Measurements from ENCODE around the gene YJEFN3.
A peak's percentile ranks its signal among the peaks of the same experiment; 100 is the strongest.

Gene YJEFN3

GRCh38 chr19:19498255-19498991 lies 30.3 kb upstream of the YJEFN3 start:
- no peak for DNase-seq

DNA sequence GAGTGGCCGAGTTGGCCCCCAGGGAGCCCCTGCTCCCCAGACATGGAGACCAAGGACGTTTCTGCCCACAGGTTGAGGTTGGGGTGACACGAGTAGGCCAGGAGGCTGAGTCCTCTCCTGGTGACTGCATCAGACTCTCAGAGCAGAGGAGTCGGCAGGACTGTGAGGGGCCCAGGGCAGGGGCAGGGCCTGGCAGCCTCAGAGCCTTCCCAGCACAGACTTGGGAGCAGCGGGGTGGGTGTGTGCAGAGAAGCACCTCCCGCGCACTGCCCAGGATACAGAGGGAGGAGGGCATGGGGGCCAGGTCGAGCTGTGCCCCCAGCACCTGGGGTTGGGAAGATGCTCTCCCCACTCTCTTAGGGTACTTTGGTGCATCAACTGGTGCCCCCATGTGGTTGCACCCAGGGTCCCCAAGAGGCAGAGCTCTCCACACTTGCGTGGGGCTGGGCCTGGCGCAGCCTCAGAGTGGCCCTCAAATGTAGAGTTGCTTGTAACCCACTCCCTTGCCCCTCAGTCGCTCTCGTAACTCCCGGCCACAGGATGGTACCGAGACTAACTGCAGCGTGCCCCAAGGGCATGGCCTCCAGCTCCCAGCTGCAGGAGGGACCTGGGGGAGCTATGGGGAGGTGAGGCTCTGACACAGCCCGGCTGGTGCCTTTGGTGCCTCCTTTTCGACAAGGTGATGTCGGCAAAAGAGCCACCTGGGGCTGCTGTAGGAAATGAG lies 29.3 kb upstream of the YJEFN3 start:
- no peak for DNase-seq

- DNase-seq, result no peak
These were observed 27.6 kb upstream of the YJEFN3 start for GRCh38 chr19:19500975-19501644.

- DNase-seq, result no peak
These were observed 26.9 kb upstream of the YJEFN3 start for GRCh38 chr19:19501798-19502197.

DNA sequence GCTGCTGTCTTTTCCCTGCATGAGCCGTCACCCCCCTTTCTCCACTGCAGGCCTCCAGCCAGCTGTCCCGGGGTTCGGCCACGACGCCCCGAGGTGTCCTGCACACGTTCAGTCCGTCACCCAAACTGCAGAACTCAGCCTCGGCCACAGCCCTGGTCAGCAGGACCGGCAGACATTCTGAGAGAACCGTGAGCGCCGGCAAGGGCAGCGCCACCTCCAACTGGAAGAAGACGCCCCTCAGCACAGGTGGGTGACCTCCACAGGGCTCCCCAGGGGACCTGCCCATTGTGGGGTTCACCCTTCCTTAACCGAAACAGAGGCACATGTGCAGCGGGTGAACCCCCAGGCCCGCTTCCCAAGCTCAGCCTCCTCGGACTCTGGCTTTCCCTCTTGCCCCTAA lies 26.4 kb upstream of the YJEFN3 start:
- DNase-seq, result no peak

DNA sequence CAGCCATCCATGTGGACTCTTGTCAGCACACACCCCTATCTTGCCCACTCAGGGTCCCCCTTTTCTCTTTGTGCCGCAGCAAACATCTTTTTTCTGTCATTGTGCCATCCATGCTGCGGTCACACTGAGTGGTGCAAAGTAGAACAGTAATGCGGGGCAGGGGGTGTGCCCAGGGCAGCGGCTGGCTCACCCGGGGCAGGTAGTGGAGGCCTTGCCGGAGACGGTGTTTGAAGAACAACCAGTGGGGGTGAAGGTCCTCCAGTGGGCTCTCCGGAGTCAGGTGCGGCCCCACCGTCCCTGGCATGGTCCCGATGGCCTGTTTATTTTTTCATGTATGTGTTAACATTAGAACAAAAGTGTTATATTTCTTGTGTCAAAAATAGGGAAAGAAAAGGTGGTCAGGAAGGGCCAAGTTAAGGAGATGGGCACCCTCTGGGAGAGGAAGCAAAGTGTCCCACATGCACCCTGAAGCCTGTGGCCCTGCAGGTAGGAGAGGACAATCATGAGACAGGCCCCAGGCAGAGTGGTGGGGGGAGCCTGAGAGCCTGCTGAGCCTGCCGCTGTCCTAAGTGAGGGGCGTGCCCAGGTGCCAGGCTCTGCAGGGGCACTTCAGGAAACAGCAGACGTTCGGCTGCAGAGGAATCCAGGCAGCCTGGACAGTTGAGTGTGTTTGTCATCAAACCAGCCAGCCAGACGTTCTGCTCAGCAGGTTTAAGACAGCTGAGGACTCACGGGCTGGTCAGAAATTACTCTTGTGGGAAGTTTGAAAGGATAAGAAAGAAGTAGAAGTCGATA lies 25.7 kb upstream of the YJEFN3 start:
- no peak for DNase-seq

DNA sequence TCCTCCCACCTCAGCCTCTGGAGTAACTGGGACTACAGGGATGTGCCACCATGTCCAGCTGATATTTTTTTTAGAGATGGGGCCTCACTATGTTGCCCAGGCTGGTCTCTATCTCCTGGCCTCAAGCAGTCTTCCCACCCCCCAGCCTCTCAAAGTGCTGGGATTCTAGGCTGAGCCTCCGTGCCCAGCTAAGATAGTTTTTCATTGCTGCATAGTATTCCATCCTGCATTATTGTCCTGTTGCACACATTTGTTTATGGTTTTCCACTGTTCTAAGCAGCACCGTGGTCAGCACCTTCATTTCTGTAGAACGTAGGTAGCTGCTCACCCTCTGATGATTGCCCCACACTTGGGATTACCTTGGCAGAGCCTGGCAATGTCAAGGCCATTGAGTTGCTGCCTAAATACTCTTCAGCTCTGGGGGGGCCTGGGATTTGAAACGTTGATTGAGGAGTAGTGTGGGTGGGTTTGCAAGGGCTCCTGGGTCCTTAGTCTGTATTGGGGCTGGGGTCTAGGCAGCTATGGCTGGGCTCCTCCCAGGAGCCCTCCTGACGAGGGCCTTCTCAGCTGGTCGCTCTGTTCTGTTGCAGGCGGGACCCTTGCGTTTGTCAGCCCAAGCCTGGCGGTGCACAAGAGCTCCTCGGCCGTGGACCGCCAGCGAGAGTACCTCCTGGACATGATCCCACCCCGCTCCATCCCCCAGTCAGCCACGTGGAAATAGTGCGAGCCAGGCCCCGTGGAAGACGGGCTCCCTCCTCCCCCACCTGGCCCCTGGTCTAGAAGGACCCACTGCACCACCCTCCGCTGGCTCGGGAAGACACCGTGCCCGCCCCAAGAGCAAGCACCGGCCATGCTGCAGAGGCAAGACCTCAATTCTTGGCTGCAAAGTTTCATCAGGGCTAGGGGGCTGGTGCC lies 23.7 kb upstream of the YJEFN3 start:
- no peak for DNase-seq

- DNase-seq, result no peak
These were observed 22.9 kb upstream of the YJEFN3 start for GRCh38 chr19:19505669-19506326.

DNA sequence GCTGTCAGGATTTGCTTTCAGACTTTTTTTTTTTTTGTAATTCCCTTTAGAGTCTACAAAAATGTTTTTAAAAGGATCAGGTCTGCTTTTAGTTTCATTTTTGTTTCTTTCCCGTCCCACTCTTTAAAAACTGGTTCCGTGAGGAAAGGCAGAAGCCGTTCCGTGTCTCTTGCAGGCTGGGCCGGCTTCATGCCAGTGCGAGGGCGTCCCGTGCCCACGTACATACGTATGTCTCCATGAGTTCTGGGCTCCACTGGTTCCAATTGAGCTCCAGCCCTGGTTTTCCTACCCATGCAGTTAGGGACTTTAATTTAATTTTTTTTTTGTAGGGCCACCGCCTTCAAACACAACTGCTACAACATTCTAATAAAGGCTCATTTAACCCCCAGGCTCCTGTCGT lies 22.1 kb upstream of the YJEFN3 start:
- DNase-seq, result no peak

DNA sequence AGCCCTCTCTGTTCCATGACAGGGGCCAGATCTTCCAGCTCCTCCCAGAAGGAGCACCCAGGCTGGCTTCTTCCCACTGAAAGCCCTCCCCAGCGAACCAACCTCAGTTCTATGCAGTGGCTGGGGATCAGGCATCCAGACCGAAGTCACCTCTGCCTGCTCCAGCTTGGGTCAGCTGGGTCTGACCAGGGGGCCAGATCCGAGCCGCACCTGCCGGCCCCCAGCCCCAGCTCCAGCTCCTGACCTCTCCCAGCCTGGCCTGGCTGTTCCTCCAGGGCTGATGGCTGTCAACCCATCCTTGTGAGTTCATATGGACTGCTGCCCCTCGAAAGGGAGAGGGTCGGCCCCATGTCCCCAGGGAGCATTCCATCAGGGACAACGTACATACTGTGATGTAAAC lies 21.4 kb upstream of the YJEFN3 start:
- no peak for DNase-seq

DNA sequence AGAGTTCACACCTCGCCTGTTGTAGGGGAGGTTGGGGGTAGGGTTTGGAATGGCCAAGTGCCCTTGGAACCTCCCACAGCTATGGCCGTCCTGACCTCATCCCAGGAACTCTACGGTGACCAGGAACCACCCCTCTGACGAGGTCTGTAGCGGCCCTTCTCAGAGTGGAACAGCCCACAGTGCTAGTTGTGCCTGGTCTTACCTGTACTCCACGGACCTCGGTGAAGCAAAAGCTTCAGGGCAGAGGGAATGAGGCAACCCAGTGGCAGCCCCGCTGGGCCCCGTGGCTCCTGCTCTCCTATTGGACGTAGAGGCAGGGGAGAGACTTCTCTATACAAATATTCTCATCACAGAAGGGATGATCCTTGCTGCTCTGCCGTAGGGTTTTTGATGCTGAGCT lies 20.5 kb upstream of the YJEFN3 start:
- no peak for DNase-seq

- no peak for DNase-seq
These were observed 18.3 kb upstream of the YJEFN3 start for GRCh38 chr19:19510432-19510831.

DNA sequence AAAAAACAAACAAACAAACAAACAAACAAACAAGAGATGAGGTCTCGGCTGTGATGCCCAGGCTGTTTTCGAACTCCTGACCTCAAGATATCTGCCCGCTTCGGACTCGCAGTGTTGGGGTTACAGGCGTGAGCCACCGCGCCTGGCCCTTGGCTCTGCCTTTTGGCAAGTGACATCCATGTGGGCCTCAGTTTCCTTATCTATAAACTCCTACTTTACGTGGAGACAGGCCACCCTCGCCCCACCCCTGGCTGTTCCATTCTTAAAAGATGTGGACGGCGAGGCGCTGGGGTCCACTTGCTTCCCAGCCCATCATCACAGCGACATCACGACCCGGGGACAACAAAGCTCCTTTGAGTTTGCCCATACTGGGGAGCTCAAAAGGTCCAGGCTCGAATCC lies 15.0 kb upstream of the YJEFN3 start:
- no peak for DNase-seq

- DNase-seq, result no peak
These were observed 14.5 kb upstream of the YJEFN3 start for GRCh38 chr19:19514215-19514657.

- DNase-seq, result no peak
These were observed 13.7 kb upstream of the YJEFN3 start, which contains the start of gene TSSK6 for GRCh38 chr19:19514881-19515641. TSSK6 (minus strand) TSS chr19:19515548; CDS start chr19:19515427, 121 bp downstream.

DNA sequence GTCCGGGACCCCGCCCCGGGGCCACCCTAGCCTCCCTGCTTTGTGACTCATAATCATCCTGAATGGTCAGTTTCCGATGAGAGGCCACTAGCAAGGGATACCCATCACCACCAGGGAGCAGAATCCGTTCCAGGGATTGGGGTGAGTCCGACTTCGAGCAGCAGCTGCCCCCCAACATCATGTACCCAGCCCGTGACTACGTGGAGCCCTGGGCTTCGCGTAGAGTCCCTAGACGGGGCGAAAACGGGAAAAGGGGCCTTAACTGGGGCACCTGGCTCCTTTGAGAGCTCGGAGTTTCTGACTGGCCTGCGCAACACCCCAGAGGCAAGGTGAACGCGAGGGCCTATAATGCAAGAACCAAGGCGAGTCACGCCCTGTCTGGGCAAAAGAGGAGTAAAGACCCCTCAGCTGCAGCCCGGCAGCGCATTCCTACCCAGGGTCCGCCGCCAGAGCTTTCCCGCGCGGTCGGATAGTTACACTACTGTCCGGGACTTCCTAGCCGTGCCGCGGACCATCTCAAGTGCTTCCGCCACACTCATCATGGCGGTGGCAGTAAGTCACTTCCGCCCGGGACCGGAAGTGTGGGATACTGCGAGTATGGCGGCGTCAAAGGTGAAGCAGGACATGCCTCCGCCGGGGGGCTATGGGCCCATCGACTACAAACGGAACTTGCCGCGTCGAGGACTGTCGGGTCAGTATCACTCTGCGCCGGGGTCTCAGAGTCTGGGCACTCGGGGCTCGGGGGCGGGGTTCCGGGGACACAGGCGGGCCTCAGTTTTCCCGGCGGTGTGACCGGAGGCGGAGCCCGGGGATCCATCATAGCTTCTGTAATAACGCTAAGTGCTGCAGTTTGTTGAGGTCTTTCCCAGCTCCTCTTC lies 12.8 kb upstream of the YJEFN3 start, which contains the start of gene NDUFA13:
TSS of gene NDUFA13 (plus strand) at position 584 of the 878 bp plus-strand sequence. CDS start at position 598, 14 bp downstream.
- DNase-seq, result peak; percentile 77

DNA sequence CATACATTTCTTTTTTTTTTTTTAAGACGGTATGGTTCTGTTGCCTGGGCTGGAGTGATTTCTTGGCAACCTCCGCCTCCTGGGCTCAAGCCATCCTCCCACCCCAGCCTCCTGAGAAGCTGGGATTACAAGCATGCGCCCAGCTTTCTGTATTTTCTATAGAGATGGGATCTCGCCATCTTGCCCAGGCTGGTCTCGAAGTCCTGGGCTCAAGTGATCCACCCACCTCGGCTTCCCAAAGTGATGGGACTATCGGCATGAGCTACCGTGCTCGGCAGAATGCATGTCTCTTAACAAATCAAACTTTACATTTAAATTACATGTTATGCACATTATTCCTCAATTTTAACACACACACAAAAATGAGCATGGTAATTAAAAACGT lies 11.5 kb upstream of the YJEFN3 start:
- DNase-seq, result no peak

DNA sequence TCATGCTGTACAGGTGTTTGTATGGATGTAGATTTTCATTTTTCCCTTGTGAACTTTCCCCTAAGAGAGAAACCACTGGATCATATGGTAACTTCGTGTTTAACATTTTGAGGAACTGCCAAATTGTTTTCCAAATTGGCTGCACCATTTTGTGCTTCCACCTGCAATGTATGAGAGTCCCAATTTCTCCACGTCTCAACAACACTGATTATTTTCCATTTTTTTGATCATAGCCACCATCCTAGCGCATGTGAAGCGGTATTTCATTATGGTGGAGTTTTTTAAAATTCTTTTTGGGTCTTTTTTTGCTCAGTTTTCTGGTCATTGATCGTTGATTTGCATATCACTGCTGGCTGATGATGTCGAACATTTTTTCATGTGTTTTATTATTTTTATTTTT lies 7.7 kb upstream of the YJEFN3 start:
- DNase-seq, result no peak

DNA sequence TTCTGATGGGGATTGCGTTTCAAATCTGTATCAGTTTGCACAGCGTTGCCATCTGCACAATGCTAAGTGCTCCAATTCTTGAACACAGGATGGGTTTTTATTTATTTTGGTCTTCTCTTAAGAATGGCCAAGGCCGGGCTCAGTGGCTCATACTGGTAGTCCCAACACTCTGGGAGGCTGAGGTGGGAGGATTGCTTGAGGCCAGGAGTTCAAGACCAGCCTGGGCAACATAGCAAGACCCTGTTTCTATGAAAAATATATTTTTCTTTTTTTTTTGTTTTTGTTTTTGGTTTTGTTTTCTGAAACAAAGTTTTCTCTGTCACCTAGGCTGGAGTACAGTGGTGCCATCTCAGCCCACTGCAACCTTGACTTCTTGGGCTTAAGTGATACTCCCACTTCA lies 5.5 kb upstream of the YJEFN3 start:
- DNase-seq, result no peak
